BE2C (cell line): ENCODE data around the gene CD209.

ENCODE experiments used
- DNase-seq: peaks from one replicate; pipeline ENCODE4 v3.0.0-alpha.2; 2020
- H3K27me3 ChIP-seq: fragments of 250-450 bp; sonication (Bioruptor Pico); 2 replicates; pipeline ENCODE4 v1.5.1; 2020; ENCODE audit warnings: mild to moderate bottlenecking
- H3K36me3 ChIP-seq: fragments of 250-450 bp; sonication (Bioruptor Pico); 2 replicates; pipeline ENCODE4 v1.5.1; 2020; ENCODE audit warnings: mild to moderate bottlenecking
- H3K4me1 ChIP-seq: fragments of 250-450 bp; sonication (Bioruptor Pico); 2 replicates; pipeline ENCODE4 v1.5.1; 2020
- H3K4me3 ChIP-seq: 2 replicates; pipeline ENCODE4 v1.5.1; 2011; ENCODE audit warnings: low read depth, low read length
- H3K9me3 ChIP-seq: fragments of 250-450 bp; sonication (Bioruptor Pico); 2 replicates; pipeline ENCODE4 v1.5.1; 2020
- CTCF ChIP-seq: IDR thresholded peaks from 2 replicates; pipeline ENCODE4 v1.5.1; 2012; ENCODE audit warnings: mild to moderate bottlenecking, low read depth, low read length

The CD209 gene

GRCh38 chr19:7737215-7737614 is 10.1 kb downstream of the CD209 start:
- no peak overlapping the region for H3K4me3 ChIP-seq
- H3K36me3 ChIP-seq, result no peaks in the 10 kb centered on the region
- H3K27me3 ChIP-seq, result peaks cover 17% of the 10 kb centered on the region
- no peak for DNase-seq
- no peaks in the 10 kb centered on the region for H3K4me1 ChIP-seq
- no peak for TF ChIP-seq CTCF
- no peaks in the 10 kb centered on the region for H3K9me3 ChIP-seq

- Histone ChIP-seq H3K27me3 (peaks cover 28% of the 10 kb centered on the region), H3K9me3 (no peaks in the 10 kb centered on the region), H3K4me1 (no peaks in the 10 kb centered on the region), H3K4me3 (no peak overlapping the region), H3K36me3 (no peaks in the 10 kb centered on the region)
- no peak for TF ChIP-seq CTCF
- no peak for DNase-seq
Observed at GRCh38 chr19:7736148-7736547, 11.2 kb downstream of the CD209 start.

GRCh38 chr19:7734220-7735203 is 12.8 kb downstream of the CD209 start:
- Histone ChIP-seq H3K4me1 (no peaks in the 10 kb centered on the region), H3K27me3 (peaks cover 40% of the 10 kb centered on the region), H3K9me3 (no peaks in the 10 kb centered on the region), H3K4me3 (no peak overlapping the region), H3K36me3 (no peaks in the 10 kb centered on the region)
- no peak for TF ChIP-seq CTCF
- no peak for DNase-seq

- Histone ChIP-seq H3K4me1 (no peaks in the 10 kb centered on the region), H3K27me3 (peaks cover 52% of the 10 kb centered on the region), H3K9me3 (no peaks in the 10 kb centered on the region), H3K36me3 (no peaks in the 10 kb centered on the region), H3K4me3 (no peak overlapping the region)
- TF ChIP-seq CTCF, result no peak
- DNase-seq, result no peak
Observed at GRCh38 chr19:7733376-7733775, 14.0 kb downstream of the CD209 start.

GRCh38 chr19:7732045-7732444 is 15.3 kb downstream of the CD209 start, which contains the start of gene CLEC4G:
TSS of gene CLEC4G (minus strand) at chr19:7732110. CDS start at chr19:7732102, 8 bp downstream.
- no peak for TF ChIP-seq CTCF
- no peaks in the 10 kb centered on the region for H3K9me3 ChIP-seq
- no peak within 1 kb of the TSS for H3K4me3 ChIP-seq

GRCh38 chr19:7731615-7732014 is 15.7 kb downstream of the CD209 start:
- Histone ChIP-seq H3K9me3 (no peaks in the 10 kb centered on the region), H3K4me3 (no peak overlapping the region), H3K4me1 (no peaks in the 10 kb centered on the region), H3K36me3 (no peaks in the 10 kb centered on the region), H3K27me3 (peaks cover 59% of the 10 kb centered on the region)
- TF ChIP-seq CTCF, result no peak
- no peak for DNase-seq

More at GRCh38 chr19:7732045-7732444, 15.3 kb downstream of the CD209 start, which contains the start of gene CLEC4G:
- Histone ChIP-seq H3K4me1 (no peaks in the 10 kb centered on the region), H3K36me3 (no peaks in the 10 kb centered on the region), H3K27me3 (peaks cover 59% of the 10 kb centered on the region)
- DNase-seq, result no peak
